GM18873 (cell line): ENCODE data around the gene MINDY4.

Experiments used
- ATAC-seq: cut with Tn5 transposase; IDR thresholded peaks from one replicate; pipeline ENCODE4 v1.9.1; 2021; ENCODE audit warnings: mild to moderate bottlenecking, moderate library complexity, moderate number of reproducible peaks; ENCODE audit not compliant: unreplicated experiment, low FRiP score

MINDY4 gene

DNA sequence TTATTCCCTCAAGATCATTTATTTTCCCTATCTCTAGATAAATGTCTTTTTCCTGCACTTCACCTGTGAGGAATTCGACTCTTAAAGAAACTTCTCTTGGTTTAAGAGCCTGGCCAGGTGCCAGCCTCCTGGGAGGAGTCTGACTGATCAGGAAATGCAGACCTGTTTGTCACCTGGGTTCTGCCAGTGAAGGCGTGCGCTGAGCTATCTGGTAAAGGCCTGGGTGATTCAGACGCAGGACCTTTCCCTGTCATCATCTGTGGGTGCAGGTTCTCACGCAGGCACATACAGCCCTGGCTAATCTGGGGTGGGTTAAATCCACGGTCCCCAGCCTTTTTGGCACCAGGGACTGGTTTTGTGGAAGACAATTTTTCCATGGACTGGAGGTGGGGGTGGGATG is 75.2 kb downstream of the MINDY4 start:
- no peak for ATAC-seq

DNA sequence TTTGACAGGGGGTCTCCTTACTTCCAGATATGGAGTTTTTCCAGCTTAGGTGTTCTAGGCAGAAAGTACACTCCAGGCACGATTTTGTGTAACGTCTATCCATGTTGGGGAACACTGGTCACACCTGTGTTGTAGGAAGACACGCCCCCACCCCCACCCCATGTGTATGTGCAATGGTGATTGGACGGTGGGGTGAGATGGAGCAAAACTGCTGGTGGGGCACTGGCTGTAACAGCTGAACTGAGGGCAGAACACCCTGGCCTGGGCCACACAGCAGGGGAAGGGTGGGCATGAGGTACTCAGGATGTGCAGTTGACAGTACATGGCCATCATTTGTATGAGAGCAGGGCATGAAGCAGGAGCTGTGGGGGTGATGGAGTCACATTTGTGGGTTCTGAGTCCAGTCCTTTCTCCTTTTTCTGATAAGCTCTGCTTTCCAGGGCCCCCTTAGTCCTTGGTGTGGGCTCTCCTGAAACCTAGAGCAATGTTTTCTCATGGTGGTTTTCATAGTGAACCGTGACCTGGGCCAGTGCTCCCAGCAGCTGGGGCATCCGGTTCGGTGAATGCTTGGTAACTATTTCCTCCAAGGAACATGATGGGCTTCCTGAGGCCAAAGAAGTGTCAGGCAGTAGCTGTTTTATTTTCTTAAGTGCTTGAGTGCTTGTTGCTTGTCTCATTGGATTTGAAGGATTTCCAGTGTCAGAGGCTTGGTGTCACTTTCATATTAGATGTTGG is 77.1 kb downstream of the MINDY4 start:
- no peak for ATAC-seq

GRCh38 chr7:30849565-30849964 is 78.3 kb downstream of the MINDY4 start:
- ATAC-seq = no peak

- no peak for ATAC-seq
Observed at GRCh38 chr7:30850426-30850825, 79.2 kb downstream of the MINDY4 start.

DNA sequence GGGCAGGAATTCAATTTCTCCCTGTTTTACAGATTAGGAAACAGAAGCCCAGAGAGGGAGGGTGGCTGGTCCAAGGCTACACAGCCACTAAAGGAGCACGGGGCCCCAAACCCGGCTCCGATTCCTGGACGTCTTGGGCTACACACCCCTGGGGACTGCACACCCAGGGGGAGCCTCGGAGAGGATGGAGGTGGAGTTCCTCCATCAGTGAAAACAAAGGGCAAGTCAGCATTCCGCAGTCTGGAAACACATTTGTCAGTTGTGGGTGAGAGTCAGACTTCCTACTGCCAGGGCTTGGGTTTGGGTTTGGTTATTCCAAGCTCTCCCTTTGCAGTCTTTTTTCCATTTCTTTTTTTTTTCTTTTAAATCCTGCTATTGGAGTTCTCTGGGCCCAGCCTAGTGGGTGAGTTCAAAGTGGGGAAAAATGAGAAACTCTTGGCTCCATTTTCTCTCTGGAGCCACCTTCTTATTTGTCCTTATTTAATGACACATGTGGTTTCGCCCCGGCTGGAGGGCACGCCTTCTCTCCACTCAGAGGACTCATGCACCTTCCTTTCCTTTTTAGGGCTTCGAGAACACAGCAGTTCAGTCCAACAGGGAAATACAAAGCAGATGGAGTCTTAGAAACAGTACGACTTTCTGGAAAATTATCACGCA is 80.6 kb downstream of the MINDY4 start:
- no peak for ATAC-seq

GRCh38 chr7:30852308-30852684 is 81.1 kb downstream of the MINDY4 start:
- ATAC-seq = no peak

DNA sequence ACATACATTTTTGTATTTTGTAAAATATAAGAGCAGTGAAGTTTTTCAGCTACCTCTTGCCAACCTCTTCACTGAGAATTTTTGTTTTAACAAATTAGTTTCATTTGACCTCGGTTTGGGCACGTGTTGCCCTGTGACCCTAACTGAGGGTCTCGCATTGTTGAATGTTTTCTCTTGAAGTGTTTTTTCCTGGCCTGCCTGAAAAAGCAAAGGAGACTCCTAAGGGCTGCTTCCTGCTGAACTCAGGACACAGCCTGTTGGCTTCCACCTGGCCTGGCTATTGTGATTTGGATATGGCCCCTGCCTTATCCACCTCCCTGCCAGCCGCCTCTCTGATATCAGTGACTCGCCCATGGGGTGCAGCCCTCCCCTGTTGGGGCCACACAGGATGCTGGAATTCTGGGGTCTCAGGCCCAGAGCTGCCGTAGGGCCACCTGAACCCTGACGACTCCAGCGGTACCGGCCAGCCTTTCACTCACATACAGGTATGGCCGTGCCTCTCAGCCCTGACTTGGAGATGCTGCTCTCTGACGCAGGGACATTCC is 81.6 kb downstream of the MINDY4 start:
- ATAC-seq = no peak

DNA sequence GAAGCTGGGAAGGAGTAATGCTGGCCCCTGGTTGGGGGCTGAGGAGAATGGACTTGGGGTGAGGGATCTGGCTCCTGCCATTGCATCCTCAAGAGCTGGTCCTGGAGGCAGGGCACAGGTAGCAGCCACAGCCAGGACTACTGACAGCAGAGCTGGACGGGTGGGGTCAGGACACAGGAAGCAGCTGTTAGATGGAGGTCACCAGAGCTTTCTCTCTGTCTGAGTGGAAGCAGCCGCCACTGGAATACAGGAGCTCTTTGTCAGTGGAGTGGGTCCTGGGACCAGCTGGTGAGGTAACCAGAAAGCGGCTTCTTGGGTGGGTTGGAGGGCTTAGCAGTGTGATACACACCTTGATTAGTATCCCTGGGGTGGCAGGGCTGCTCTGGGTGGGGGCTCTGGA is 82.4 kb downstream of the MINDY4 start:
- no peak for ATAC-seq

DNA sequence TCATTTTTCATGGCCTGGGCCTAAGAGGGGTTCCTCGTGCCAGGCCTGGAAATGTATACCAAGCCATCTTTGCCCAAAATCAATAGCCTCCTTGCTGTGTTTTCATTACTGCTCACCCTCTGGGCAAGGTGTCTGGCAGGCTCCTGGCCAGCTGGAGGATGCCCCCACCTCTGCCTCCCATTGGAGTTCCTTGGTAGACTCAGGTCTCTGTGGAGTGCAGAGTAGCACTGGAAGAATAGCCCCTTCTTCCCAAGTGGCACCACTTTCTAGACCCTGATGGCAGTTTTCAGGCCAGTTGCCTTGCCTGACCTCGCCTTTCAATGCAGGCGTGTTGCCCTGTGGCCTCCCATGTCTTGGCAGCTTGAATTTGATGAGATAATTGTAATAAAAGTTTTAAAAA is 84.7 kb downstream of the MINDY4 start:
- ATAC-seq = no peak

DNA sequence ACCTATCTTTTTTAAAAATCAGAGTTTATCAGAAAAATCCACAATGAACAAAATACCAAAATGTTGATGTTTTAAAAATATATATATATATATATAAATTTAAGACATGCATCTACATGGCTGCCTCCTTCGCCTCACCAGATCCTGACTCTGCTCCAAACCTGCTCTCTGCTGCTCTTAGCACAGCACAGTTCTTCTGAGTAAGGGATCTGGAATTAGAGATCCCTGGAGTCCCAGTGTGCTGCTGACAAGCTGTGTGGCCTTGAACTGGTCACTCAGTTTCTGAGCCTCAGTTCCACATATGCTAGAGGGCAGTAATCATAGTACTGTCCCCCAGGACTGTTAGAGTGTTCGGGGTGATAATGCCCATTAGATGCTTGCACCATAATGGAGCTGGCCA is 87.4 kb downstream of the MINDY4 start:
- ATAC-seq = no peak

DNA sequence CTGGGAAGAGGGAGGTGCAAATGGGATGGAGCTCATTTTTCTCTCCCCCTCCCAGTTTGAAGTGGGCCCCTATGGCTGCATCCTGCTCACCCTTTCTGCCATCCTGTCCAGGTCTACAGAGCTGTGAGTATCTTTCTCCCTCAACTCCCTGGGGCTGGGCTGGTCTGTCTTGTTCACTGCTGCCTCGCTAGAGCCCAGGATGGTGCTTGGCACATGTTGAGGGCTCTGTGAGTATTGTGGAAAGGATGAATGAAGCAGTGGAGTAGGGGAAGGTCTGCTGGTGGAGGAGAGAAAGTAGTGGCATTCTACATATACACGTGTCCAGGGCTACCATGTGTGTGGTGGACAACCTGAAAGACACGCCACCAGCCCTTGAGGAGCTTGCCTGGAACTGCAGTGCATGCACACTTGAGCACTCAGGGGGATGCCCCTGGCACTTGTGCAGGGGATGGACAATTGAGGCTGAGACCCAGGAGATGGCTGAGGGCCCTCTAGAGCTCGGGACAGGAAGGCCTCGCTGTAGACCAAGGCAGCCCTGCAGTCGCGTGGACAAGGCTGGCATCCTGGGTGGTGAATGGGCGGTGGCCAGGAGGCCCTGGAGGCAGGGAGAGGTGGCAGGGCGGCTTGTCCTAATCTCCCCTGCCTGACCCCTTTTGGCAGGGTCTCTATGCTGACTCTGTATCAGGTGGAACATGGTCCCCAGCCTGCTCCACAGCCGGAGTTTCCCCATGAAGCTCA is 88.2 kb downstream of the MINDY4 start:
- no peak for ATAC-seq

DNA sequence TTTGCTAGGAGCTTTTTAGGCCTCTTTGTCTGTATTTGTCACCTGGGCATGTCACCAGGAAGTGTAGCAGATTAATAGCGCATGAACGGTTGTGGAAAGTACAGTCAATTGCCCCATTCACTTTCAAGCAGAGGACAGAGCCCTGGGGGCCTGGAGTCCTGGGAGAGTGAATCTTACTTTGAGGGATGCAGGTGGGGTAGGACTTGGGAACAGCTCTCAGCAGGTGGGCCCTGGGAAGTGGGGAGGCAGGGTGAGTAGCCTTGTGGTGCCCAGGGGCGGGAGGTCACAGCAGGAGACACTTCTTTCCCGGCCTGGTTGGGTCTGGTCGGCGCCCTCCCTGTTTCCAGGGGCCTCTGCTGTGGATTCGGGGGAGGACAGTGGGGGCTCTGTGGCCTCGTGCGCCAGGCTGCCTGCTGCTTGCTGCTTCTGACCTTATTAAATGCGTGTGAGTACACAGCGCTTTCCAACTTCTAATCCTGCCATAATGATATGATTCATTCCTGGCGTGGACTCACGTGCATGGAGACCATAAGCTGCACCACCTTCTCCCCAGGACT is 88.8 kb downstream of the MINDY4 start:
- no peak for ATAC-seq

- ATAC-seq = no peak
Observed at GRCh38 chr7:30861612-30862011, 90.4 kb downstream of the MINDY4 start.

DNA sequence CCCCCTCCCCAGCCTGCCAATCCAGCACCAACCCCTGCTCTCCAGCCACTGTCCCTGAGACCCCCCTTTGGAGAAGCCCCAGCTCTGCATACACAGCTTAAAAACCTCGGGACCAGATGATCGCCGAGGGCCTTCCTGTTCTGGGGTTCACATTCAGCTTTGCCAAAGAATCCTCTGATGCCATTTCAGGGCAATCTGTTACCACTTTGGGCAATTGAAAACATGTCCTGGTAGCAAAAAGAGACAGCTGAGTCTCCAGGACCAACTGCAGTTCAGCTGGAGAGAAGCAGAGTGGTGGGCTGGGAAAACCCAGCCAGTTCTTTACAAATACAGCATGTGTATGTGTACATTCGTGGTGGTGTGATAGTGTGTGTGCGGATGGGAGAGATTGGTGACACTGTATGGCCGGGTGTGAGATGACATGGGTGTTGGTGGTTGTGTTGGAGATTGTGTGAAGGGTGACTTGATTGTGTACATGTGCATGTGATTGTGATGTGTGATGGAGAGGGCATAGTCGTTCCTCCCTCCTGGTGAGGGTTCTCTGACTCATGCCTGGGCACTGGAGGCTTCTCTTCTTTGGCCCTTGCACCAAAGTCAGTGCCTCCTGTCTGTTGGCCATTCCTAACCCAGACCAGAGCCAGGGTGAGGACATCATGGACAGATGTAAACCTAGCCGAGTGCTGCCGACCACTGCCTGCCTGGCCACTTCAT is 91.9 kb downstream of the MINDY4 start:
- no peak for ATAC-seq

DNA sequence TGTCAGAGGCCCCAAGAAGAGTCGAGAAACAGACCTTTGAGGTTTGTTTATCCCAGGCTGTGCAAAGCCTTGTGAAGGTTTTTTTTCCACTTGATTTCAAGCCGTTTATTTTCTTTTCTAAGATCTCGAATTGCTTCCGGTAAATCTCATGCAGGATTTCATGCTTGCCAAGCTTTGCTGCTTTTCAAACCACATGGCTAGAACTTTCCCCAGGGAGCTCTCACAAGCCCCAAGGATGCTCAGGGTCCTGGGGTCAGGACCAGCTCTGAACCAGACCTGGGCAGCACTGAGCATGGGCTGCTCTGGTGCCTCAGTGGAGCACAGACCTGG is 92.5 kb downstream of the MINDY4 start:
- ATAC-seq = no peak

DNA sequence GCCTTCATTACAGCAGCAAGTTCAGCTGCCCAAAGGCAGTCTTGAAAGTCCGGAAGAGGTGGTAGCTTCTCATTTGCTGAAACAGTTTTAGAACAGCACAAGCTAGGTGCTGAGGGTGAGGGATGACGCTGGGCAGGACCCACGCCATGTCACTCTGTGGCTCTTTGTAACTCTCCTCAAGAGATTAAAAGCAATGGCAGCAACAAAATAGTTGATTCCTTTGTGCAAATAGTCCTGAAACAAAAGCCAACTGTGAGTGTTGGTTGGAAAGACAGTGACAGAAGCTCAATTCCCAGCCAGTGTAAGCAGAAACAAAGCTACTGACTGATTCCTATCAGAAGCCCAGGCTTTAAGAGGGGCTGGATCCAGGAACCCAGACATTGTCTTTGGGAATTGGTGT is 92.9 kb downstream of the MINDY4 start:
- ATAC-seq = no peak

DNA sequence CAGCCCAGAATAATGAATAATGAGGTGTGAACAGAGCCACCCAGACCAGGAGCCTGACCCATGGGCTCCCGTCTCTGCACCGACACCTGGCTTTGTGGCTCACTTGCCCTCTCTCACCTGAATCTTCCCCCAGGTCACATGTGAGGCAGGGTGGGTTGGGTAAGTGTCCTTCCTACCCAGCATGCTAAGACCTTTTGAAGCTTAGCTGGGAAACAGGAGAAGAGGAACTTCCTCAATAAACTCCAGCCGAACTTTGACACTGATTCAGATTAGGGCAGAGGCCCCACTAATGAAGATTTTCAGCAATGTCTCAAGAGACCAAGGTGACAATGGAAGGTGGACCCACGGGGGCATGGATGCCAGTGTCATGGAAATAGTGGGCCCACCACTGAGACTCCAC is 93.9 kb downstream of the MINDY4 start:
- no peak for ATAC-seq

GRCh38 chr7:30865821-30866220 is 94.6 kb downstream of the MINDY4 start:
- ATAC-seq = no peak

- no peak for ATAC-seq
Observed at GRCh38 chr7:30866939-30867338, 95.7 kb downstream of the MINDY4 start.

GRCh38 chr7:30867483-30867882 is 96.3 kb downstream of the MINDY4 start:
- ATAC-seq = no peak
